Endothelial cell (in vitro differentiated cells): ENCODE measurements around the gene DACH1. TPM values are rescaled to one million over a fixed set of nuclear protein-coding genes. Genes with fewer than 3 reads are reported as not detected.

ENCODE experiments used
- DNase-seq: peaks from one replicate; pipeline ENCODE4 v3.0.0; 2021; ENCODE audit warnings: low spot score
- H3K27ac Mint-ChIP-seq: one replicate; pipeline ENCODE4 v1.8.0; 2021; ENCODE audit warnings: mixed read lengths, inconsistent platforms; ENCODE audit not compliant: unreplicated experiment
- H3K27me3 Mint-ChIP-seq: one replicate; pipeline ENCODE4 v1.8.0; 2021; ENCODE audit warnings: mild to moderate bottlenecking, moderate library complexity, mixed read lengths, inconsistent platforms; ENCODE audit not compliant: unreplicated experiment
- H3K36me3 Mint-ChIP-seq: one replicate; pipeline ENCODE4 v1.8.0; 2021; ENCODE audit warnings: mild to moderate bottlenecking, low read depth, mixed read lengths, inconsistent platforms; ENCODE audit not compliant: unreplicated experiment
- H3K4me1 Mint-ChIP-seq: one replicate; pipeline ENCODE4 v1.8.0; 2021; ENCODE audit warnings: mild to moderate bottlenecking, mixed read lengths, inconsistent platforms; ENCODE audit not compliant: unreplicated experiment
- H3K4me3 Mint-ChIP-seq: one replicate; pipeline ENCODE4 v1.8.0; 2021; ENCODE audit warnings: mild to moderate bottlenecking, mixed read lengths, inconsistent platforms; ENCODE audit not compliant: unreplicated experiment
- H3K9me3 Mint-ChIP-seq: one replicate; pipeline ENCODE4 v1.8.0; 2021; ENCODE audit warnings: mixed read lengths, inconsistent platforms; ENCODE audit not compliant: unreplicated experiment
- total RNA-seq: library from RNA; stranded (reverse); fragmentation: NEBNext Ultra II Directional; extraction: Animal tissue kit (Norgen Biotek cat#: 25700); gene quantifications from one replicate; pipeline ENCODE4 v1.2.1, GENCODE V29; 2021; ENCODE audit not compliant: unreplicated experiment
- TF ChIP-seq, protein P1 (sequence below): fragments of 200-600 bp; sonication (generic); IDR thresholded peaks from one replicate; pipeline ENCODE4 v1.5.0; 2021; ENCODE audit warnings: antibody characterized with exemption; ENCODE audit not compliant: unreplicated experiment

Gene DACH1
- total RNA-seq, 1 donor from 2014 or later, result 36.4 TPM

DNA sequence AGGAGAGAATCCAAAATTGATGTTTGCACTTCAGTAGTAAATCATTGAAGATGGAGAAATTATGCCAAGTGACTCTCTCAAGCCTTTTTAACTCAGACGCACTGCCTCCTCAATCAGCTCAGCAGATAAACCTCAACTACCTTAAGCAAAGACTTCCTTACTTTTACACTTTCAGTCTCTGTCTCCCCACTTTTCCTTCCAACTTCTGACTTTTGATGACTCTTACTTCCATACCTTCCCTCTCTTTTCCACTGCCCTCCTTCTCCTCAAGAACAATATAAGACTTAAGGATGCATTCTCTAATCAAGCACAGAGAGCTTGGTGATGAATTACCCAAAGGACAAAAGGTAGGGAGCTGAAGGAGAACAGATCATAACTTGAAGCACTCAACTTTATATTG is 4.8 kb upstream of the DACH1 start:
- Mint-ChIP-seq H3K27me3 (peaks cover 2% of the 10 kb centered on the region), H3K9me3 (no peaks in the 10 kb centered on the region), H3K36me3 (peaks cover 8% of the 10 kb centered on the region), H3K27ac (no peak overlapping the region), H3K4me3 (no peak overlapping the region), H3K4me1 (peaks cover 30% of the 10 kb centered on the region)
- TF ChIP-seq, protein P1, sequence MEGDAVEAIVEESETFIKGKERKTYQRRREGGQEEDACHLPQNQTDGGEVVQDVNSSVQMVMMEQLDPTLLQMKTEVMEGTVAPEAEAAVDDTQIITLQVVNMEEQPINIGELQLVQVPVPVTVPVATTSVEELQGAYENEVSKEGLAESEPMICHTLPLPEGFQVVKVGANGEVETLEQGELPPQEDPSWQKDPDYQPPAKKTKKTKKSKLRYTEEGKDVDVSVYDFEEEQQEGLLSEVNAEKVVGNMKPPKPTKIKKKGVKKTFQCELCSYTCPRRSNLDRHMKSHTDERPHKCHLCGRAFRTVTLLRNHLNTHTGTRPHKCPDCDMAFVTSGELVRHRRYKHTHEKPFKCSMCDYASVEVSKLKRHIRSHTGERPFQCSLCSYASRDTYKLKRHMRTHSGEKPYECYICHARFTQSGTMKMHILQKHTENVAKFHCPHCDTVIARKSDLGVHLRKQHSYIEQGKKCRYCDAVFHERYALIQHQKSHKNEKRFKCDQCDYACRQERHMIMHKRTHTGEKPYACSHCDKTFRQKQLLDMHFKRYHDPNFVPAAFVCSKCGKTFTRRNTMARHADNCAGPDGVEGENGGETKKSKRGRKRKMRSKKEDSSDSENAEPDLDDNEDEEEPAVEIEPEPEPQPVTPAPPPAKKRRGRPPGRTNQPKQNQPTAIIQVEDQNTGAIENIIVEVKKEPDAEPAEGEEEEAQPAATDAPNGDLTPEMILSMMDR, result no peak
- DNase-seq, result no peak

DNA sequence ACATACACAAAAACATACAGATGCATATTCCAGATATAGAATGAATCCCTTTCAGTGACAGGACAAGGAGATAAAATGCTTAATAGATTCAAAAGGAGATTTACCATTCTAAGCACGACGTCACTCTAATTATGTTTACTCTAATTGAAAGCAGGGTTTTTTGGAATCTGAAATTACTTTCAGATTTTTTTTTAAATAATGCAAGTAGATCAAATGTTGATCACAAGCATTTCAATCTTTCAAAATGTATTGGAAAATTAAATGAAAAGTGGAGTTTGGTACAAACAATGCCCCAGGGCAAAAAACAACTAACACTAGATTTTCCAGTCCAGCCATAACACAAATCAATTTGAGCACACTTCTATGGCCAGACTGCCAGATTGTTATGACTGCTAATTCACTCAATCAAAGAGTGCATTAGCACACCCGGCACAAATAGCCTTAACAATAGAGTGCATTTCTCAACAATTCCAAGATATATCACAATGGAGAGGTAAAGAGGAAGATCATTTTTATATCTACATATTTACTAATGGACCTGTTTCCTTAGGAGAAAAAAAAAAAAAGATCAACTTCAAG is 4.3 kb upstream of the DACH1 start:
- DNase-seq, result no peak
- Mint-ChIP-seq H3K27me3 (peaks cover 5% of the 10 kb centered on the region), H3K4me3 (no peak overlapping the region), H3K27ac (no peak overlapping the region), H3K9me3 (no peaks in the 10 kb centered on the region), H3K4me1 (peaks cover 30% of the 10 kb centered on the region), H3K36me3 (peaks cover 8% of the 10 kb centered on the region)
- TF ChIP-seq, protein P1, result no peak

DNA sequence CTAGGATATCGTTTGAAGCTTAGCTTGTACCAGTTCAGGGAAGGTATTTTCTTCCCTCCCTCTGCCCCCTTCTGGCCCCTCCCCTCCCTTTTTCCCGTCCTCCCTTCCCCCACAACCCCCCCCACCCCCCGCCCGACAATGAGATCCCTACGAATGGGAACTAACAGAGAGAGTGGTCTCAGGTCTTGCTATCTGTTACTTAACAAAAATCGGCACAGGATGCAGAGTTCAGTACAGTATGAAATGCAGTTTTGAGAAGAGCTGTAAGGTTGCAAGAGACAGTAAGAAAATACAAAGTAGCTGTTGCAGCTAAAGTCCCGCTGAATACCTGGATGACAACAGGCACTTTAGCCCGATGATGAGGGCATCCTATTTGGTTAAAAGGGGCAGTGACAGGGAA is 3.1 kb upstream of the DACH1 start:
- no peak for DNase-seq
- no peak overlapping the region for H3K4me3 Mint-ChIP-seq
- peaks cover 30% of the 10 kb centered on the region for H3K4me1 Mint-ChIP-seq
- peaks cover 8% of the 10 kb centered on the region for H3K36me3 Mint-ChIP-seq
- no peak overlapping the region for H3K27ac Mint-ChIP-seq
- H3K9me3 Mint-ChIP-seq, result no peaks in the 10 kb centered on the region
- TF ChIP-seq, protein P1, result no peak
- peaks cover 5% of the 10 kb centered on the region for H3K27me3 Mint-ChIP-seq

DNA sequence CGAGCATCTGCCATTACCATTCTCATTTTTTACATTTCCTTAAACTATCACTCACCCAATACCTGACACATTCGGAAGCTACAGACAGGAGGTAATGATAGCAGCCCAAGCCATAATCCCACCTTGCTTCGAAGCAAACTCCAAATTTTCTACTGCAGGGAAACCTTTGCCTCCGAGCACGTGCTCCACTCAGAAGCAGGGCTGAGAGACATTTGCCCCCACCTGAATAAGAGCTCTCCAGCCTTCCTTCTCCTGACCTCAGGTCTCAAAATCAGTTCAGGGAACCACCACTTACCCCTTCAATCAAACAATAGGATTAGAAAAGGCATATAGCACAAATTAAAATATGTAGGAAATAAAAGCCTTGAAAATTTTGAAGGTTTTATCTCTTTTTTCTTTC is 2.3 kb upstream of the DACH1 start:
- peaks cover 34% of the 10 kb centered on the region for H3K4me1 Mint-ChIP-seq
- peaks cover 15% of the 10 kb centered on the region for H3K36me3 Mint-ChIP-seq
- peaks cover 10% of the 10 kb centered on the region for H3K27me3 Mint-ChIP-seq
- H3K9me3 Mint-ChIP-seq, result no peaks in the 10 kb centered on the region
- no peak overlapping the region for H3K4me3 Mint-ChIP-seq
- H3K27ac Mint-ChIP-seq, result no peak overlapping the region
- no peak for DNase-seq
- TF ChIP-seq, protein P1, result no peak

DNA sequence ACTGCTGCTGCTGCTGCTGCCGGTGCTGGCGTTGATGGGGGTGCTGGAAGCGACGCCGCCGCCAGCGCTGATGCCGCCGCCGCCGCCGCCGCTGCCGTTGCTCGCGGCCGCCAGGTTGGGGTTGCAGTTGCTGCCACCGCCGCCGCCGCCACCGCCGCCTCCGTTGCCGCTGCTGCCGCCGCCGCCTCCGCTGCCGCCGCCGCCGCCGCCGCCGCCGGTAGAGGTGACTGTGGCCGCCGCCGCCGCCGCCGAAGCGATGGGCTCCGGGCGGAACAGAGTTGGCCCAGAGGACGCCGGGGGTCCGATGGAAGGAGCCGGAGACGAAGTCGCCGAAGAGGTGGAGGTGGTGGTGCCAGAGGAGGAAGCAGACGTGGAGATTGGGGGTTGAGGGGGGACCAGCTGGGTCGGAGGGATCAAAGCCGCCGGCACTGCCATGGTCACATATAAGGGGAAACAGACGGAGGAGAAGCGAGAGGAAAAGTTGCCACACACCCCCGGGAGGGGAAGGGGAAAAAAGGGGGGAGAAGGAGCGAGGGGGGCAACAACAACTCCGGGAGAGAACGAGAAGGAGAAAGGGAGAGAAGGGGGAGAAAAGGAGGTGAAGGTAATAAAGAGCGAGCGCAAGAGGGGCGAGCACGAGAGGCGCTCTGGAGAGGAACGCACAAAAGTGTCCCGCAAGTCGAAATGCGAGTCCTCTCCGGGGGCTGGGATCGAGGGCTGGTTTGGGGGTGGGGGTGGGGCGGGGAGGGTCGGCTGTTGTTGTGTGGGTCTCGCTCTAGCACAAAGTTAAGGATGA is 471 bp downstream of the DACH1 start:
- TF ChIP-seq, protein P1, result no peak
- H3K4me1 Mint-ChIP-seq, result peaks cover 42% of the 10 kb centered on the region
- DNase-seq, result peak; percentile 57
- no peaks in the 10 kb centered on the region for H3K9me3 Mint-ChIP-seq
- peaks cover 13% of the 10 kb centered on the region for H3K27me3 Mint-ChIP-seq
- H3K4me3 Mint-ChIP-seq, result peak overlapping the region; percentile 97
- peak overlapping the region; percentile 89 for H3K27ac Mint-ChIP-seq
- peaks cover 23% of the 10 kb centered on the region for H3K36me3 Mint-ChIP-seq
